Lower leg skin (tissue), 4 donors: Measurements from ENCODE around the gene MGAT2. TPM values are rescaled to one million over a fixed set of nuclear protein-coding genes. Genes with fewer than 3 reads are reported as not detected.
"Not testable (repeated sequence)": the region's sequence is repeated elsewhere in the genome, so short reads cannot be mapped to it uniquely, and the experiment has no call there.

ENCODE experiments used
- DNase-seq, 2 donors: peaks; one replicate each; pipeline ENCODE4 v3.0.0-alpha.2; 2019; ENCODE audit warnings: low spot score in 2 of 2
- H3K4me3 ChIP-seq: fragments of 200-600 bp; sonication (generic); 2 replicates; pipeline ENCODE4 v1.5.1; 2017; ENCODE audit warnings: mild to moderate bottlenecking, low read depth; ENCODE audit not compliant: poor library complexity, severe bottlenecking
- POLR2A ChIP-seq, 2 donors: fragments of 450-650 bp; IDR thresholded peaks; one replicate each; pipeline ENCODE4 v1.6.1; 2016 to 2017; ENCODE audit warnings: antibody characterized with exemption in 2 of 2, mild to moderate bottlenecking in 1 of 2, moderate library complexity in 1 of 2
- WGBS, 2 donors: methylation state at CpG; one replicate each; pipeline ENCODE4 v1.1.5; 2018; 5-methylcytosine and 5-hydroxymethylcytosine counted together
- intact Hi-C: fragments of 100-400 bp; cut with DNase I; formaldehyde crosslinking; loops from one replicate; pipeline ENCODE4 v1.15.0; 2023; ENCODE audit warnings: low total_unique reads
- total RNA-seq, 4 donors: library from RNA; depleted of rRNA; stranded (reverse); fragments of >200 nt; gene quantifications; one replicate each; pipeline ENCODE4 v1.1.0, GENCODE V29; 2016
- TF ChIP-seq, protein P1 (sequence below), 3 donors: fragments of 450-650 bp; IDR thresholded peaks; one replicate each; pipeline ENCODE4 v1.5.1; 2016; ENCODE audit warnings: antibody characterized with exemption in 3 of 3, mild to moderate bottlenecking in 3 of 3, moderate library complexity in 2 of 3

The MGAT2 gene
- total RNA-seq, 4 donors from 2014 or later = 8.6 to 19.8 (median 14.3) TPM

DNA sequence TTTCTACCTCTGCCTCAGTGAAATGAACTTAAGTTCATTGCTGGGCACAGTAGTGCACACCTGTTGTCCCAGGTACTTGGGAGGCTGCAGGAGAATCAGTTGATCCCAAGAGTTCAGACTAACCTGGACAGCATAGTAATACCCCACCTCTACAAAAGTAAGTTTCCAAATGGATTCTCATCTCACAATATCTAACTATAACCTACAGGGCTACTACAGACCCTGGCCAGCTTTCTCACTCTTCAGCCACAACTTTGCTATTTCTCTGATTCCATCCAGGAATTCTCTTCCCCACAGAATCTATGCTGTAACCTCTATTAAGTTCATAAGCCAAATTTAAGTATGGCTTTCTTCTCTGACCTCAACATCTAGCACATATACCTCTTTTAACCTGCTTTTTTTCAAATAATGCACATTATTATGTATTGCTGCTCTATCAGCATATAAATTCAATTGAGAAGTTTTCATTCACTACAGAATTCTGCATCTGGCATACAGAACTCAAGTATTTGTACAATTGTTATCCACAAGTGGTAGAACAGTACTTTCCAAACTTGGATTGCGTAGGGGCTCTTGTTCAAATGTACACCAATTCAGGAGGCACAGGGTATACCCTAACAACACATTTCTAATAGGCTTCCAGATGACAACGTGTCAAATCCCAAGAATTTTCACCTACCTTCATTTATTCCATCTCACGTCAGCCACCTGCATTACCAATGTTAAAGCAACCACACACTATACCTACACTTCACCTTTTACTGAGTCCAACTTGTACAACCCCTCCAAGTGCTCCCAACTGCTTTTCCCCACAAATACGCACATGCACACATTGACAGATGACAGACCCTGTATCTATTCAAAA is 38.3 kb upstream of the MGAT2 start:
- 92 to 94% methylated on average over 4 of the region's 4 CpGs for WGBS, 2 donors
- no peak overlapping the region for H3K4me3 ChIP-seq
- intact Hi-C loops = no loop called here
- TF ChIP-seq, protein P1, sequence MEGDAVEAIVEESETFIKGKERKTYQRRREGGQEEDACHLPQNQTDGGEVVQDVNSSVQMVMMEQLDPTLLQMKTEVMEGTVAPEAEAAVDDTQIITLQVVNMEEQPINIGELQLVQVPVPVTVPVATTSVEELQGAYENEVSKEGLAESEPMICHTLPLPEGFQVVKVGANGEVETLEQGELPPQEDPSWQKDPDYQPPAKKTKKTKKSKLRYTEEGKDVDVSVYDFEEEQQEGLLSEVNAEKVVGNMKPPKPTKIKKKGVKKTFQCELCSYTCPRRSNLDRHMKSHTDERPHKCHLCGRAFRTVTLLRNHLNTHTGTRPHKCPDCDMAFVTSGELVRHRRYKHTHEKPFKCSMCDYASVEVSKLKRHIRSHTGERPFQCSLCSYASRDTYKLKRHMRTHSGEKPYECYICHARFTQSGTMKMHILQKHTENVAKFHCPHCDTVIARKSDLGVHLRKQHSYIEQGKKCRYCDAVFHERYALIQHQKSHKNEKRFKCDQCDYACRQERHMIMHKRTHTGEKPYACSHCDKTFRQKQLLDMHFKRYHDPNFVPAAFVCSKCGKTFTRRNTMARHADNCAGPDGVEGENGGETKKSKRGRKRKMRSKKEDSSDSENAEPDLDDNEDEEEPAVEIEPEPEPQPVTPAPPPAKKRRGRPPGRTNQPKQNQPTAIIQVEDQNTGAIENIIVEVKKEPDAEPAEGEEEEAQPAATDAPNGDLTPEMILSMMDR (IDR thresholded peaks at IDR 0.05) = no peak
- TF ChIP-seq POLR2A (IDR thresholded peaks at IDR 0.05) = no peak
- DNase-seq = no peak

DNA sequence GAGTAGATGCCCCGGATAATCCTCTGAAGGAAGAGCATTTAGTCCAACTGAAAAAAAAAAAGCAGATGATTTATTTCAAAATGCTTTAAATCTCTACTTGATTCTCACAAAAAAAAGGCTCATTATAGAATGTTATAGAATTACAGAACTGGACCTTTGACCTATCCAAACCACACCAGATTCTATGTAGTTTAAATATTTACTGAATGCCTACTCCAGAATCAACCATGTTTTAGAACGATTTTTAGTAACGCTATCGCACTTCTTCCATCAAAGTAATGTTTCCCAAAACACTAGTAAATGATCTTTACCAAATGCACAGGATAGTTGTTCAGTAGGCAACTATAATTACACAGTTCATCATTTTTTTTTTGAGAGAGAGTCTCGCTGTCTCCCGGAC is 37.0 kb upstream of the MGAT2 start:
- no peak for DNase-seq
- TF ChIP-seq, protein P1 (IDR thresholded peaks at IDR 0.05) = no peak
- no peak for TF ChIP-seq POLR2A (IDR thresholded peaks at IDR 0.05)
- no peak overlapping the region for H3K4me3 ChIP-seq
- 87 to 91% methylated on average over 6 of the region's 6 CpGs for WGBS, 2 donors
- intact Hi-C loops = no loop called here

DNA sequence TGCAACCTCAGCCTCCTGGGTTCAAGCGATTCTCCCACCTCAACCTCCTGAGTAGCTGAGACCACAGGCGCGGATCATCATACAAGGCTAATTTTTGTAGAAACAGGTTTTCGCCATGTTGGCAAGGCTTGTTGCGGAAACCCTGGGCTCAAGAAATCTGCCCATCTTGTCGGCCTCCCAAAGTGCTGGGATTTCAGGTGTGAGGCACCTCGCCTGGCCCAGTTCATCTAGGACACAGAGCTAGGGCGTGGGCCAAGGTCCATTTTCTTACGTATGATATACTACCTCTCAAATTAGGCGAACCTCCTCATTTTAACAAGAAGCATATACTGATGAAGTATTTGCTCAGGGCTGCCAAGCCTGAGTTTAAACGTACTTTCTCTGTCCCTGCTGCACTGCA is 36.5 kb upstream of the MGAT2 start:
- no peak overlapping the region for H3K4me3 ChIP-seq
- TF ChIP-seq POLR2A (IDR thresholded peaks at IDR 0.05) = no peak
- TF ChIP-seq, protein P1 (IDR thresholded peaks at IDR 0.05) = no peak
- WGBS, 2 donors = 89 to 90% methylated on average over 11 of the region's 11 CpGs
- intact Hi-C loops = no loop called here
- DNase-seq = no peak

DNA sequence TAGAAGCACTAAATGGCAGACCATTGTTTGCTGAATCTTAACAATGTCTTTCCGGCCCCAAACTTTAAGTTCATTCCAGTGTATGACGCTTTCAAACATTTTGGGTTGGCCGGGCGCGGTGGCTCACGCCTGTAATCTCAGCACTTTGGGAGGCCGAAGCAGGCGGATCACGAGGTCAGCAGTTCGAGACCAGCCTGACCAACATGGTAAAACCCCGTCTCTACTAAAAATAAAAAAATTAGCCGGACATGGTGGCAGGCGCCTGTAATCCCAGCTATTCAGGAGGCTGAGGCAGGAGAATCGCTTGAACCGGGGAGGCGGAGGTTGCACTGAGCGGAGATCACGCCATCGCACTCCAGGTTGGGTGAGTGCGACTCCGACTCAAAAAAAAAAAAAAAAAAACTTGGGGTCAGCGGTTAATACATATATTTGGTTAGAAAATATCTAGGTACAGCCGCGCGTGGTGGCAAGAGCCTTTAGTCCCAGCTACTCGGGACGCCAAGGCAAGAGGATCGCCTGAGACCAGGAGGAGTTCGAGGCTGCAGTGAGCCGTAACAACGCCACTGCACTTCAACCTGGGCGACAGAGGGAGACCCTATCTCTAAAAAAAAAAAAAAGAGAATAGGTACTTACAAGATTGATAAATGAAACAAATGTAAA is 35.5 kb upstream of the MGAT2 start:
- DNase-seq, intact Hi-C loops: not testable (repeated sequence)
- H3K4me3 ChIP-seq = peak overlapping the region; percentile 97
- 12 to 21% methylated on average over 32 of the region's 32 CpGs for WGBS, 2 donors

DNA sequence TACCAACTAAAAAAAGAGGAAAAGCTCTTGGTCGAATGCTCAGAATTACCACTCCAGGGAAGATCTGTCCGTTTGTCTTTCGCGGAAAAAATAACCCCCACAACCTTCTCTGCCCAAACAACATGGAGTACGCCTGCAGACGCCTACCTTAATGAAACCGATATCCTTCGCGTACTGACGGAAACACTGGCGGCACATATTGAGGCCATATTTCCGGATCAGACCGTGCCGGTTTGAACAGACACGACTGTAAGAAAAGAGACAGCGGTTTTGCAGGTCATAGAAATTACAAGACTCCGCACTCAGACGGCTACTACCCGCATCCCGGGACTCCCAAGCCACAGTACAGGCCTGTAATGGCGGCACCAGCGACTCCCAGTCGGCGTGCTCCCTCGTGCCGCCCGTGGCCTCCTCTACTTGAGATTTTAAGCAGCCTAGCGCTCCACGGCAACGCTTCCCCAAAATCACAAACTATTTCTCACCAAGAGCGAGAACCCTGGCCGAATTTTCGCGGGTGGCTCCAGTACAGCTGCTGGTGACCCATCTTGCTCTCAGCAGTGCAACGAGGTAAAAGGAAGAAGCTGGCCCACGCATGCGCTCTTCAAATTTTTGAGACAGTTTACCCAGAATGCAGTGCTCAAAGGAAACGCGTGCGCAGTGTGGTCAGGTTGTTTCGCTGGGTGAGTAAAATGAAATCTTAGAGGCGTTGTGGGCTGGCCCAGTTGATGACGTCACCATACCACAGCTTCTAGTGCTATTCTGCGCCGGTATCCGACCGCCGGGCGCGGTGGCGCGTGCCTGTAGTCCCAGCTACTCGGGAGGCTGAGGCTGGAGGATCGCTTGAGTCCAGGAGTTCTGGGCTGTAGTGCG is 34.6 kb upstream of the MGAT2 start, which contains the start of gene RPS29:
Gene RPS29, minus strand, starts transcription at position 578 of the 870 bp plus-strand sequence. Its CDS starts 34 bp downstream, at position 544.
- intact Hi-C loops = no loop called here
- peak; percentile 98 to 99 for DNase-seq
- peak in 1 of 2 donors; percentile 42 for TF ChIP-seq POLR2A (IDR thresholded peaks at IDR 0.05)
- TF ChIP-seq, protein P1 (IDR thresholded peaks at IDR 0.05) = no peak
- peak within 1 kb of the TSS; percentile 97 for H3K4me3 ChIP-seq
- WGBS, 2 donors = 0 to 1% methylated on average over 43 to 45 of the region's 55 CpGs
